SK-N-SH treated with all-trans-retinoic acid at 6 μM for 48 hours (cell line): ENCODE data around the gene UBE2U.

ENCODE experiments used
- GLIS3 ChIP-seq: fragments of 250-450 bp; sonication (Bioruptor Pico); IDR thresholded peaks from 2 replicates; pipeline ENCODE4 v1.5.0; 2020; ENCODE audit warnings: mild to moderate bottlenecking, moderate library complexity
- ISL1 ChIP-seq: fragments of 250-450 bp; sonication (Bioruptor Pico); IDR thresholded peaks from 2 replicates; pipeline ENCODE4 v2.1.2; 2022; ENCODE audit warnings: mild to moderate bottlenecking, moderate library complexity
- OSR1 ChIP-seq: fragments of 250-450 bp; sonication (Bioruptor Pico); IDR thresholded peaks from 2 replicates; pipeline ENCODE4 v1.8.0; 2022; ENCODE audit warnings: moderate library complexity, mild to moderate bottlenecking, inconsistent platforms
- RARB ChIP-seq: fragments of 250-450 bp; sonication (Bioruptor Pico); IDR thresholded peaks from 2 replicates; pipeline ENCODE4 v1.8.0; 2021; ENCODE audit warnings: mild to moderate bottlenecking, moderate library complexity
- TCF4 ChIP-seq: fragments of 250-450 bp; sonication (Bioruptor Pico); IDR thresholded peaks from 2 replicates; pipeline ENCODE4 v1.8.0; 2021; ENCODE audit warnings: mild to moderate bottlenecking, moderate library complexity, borderline replicate concordance
- ZC3H10 ChIP-seq: fragments of 250-450 bp; sonication (Bioruptor Pico); IDR thresholded peaks from 2 replicates; pipeline ENCODE4 v1.5.1; 2021; ENCODE audit warnings: mild to moderate bottlenecking, moderate library complexity
- ZFP3 ChIP-seq: fragments of 250-450 bp; sonication (Bioruptor Pico); IDR thresholded peaks from 2 replicates; pipeline ENCODE4 v1.5.0; 2020; ENCODE audit warnings: mild to moderate bottlenecking, moderate library complexity
- ZFP30 ChIP-seq: fragments of 450-650 bp; formaldehyde crosslinking; IDR thresholded peaks from 2 replicates; pipeline ENCODE4 v1.5.0; 2022; ENCODE audit warnings: mild to moderate bottlenecking, moderate library complexity
- ZNF565 ChIP-seq: fragments of 450-650 bp; formaldehyde crosslinking; conservative IDR thresholded peaks from 2 replicates; pipeline ENCODE4 v1.5.0; 2020; ENCODE audit warnings: low read depth, mild to moderate bottlenecking, moderate library complexity
- TF ChIP-seq, protein P1 (sequence below): fragments of 250-450 bp; sonication (Bioruptor Pico); IDR thresholded peaks from 2 replicates; pipeline ENCODE4 v1.5.1; 2020; ENCODE audit warnings: low read depth, mild to moderate bottlenecking, moderate library complexity
- TF ChIP-seq, protein P2 (sequence below): fragments of 250-450 bp; sonication (Bioruptor Pico); IDR thresholded peaks from 2 replicates; pipeline ENCODE4 v1.8.0; 2020; ENCODE audit warnings: mild to moderate bottlenecking, moderate library complexity, borderline replicate concordance

DNA sequence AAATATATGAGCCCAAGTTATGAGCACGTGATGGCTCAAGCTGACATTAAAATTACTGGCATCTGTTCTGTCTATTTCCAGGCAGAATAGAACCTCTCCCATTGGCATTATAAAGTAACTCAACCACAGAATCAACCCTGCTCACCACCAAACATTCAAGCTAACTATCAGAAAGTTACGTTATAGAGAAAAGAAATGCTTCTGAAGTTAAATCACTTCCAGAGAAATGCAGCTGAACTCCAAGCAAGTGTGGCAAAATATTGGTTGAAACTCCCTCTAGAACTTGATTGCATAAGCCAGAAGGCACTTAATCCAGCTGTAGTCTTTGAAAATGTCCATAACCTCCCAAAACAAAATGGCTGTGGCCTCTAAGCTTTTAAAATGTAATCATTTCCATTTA, 36.2 kb upstream of the UBE2U start:
- TF ChIP-seq ZNF565 (CRISPR knock-in tag) (no peak), ZC3H10 (CRISPR knock-in tag) (no peak), RARB (no peak), ZFP3 (CRISPR knock-in tag) (no peak), GLIS3 (CRISPR knock-in tag) (no peak), OSR1 (no peak), ISL1 (no peak), ZFP30 (no peak), TCF4 (no peak)
- TF ChIP-seq, protein P1, sequence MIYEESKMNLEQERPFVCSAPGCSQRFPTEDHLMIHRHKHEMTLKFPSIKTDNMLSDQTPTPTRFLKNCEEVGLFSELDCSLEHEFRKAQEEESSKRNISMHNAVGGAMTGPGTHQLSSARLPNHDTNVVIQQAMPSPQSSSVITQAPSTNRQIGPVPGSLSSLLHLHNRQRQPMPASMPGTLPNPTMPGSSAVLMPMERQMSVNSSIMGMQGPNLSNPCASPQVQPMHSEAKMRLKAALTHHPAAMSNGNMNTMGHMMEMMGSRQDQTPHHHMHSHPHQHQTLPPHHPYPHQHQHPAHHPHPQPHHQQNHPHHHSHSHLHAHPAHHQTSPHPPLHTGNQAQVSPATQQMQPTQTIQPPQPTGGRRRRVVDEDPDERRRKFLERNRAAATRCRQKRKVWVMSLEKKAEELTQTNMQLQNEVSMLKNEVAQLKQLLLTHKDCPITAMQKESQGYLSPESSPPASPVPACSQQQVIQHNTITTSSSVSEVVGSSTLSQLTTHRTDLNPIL (CRISPR knock-in tag): no peak
- TF ChIP-seq, protein P2, sequence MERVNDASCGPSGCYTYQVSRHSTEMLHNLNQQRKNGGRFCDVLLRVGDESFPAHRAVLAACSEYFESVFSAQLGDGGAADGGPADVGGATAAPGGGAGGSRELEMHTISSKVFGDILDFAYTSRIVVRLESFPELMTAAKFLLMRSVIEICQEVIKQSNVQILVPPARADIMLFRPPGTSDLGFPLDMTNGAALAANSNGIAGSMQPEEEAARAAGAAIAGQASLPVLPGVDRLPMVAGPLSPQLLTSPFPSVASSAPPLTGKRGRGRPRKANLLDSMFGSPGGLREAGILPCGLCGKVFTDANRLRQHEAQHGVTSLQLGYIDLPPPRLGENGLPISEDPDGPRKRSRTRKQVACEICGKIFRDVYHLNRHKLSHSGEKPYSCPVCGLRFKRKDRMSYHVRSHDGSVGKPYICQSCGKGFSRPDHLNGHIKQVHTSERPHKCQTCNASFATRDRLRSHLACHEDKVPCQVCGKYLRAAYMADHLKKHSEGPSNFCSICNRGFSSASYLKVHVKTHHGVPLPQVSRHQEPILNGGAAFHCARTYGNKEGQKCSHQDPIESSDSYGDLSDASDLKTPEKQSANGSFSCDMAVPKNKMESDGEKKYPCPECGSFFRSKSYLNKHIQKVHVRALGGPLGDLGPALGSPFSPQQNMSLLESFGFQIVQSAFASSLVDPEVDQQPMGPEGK (CRISPR knock-in tag): no peak
